Heart left ventricle (tissue), 13 donors: Measurements from ENCODE around the gene FAM171A1.

ENCODE experiments used
- CTCF ChIP-seq, 12 donors: fragments of 200-600 bp; sonication (generic) in 4 of 12; IDR thresholded peaks; one replicate each; pipeline versions ENCODE4 v1.5.0 to v1.8.0; 2018 to 2022; ENCODE audit warnings: antibody characterized with exemption in 12 of 12, mild to moderate bottlenecking in 5 of 12
- POLR2A ChIP-seq, 2 donors: fragments of 450-650 bp; IDR thresholded peaks; one replicate each; pipeline ENCODE4 v1.6.1; 2017; ENCODE audit warnings: antibody characterized with exemption in 2 of 2, mild to moderate bottlenecking in 2 of 2, moderate library complexity in 2 of 2
- donor health status: ischemic (EF 13 %, LVEDD 7.1; RV severe dilation, severe dysfunction).
- donor health status: DM: no; HTN: yes; CAD: no.
- donor health status: DM: no; HTN: no; CAD: no.
- donor health status: ischemic (EF 25% LVEDD 6.9; RV normal size, moderate dysfunction).
- donor health status: ischemic (EF 25% LVEDD 5.7; RV mildly dilated, moderate dysfunction).
- donor health status: ischemic (EF 35%, LVEDD 5.7; RV mildly dilated, moderate dysfunction).
- donor health status: nonischemic (EF 11% LVEDD 7.7; RV severe dilation, severe dysfunction).
- donor health status: DM: yes; HTN: yes; CAD: no.
- donor health status: PGD.
- donor health status: ischemic (EF 29% LVEDD 5.4; RV normal size, mild dysfunction).
- donor health status: nonischemic (EF 23%, LVEDD 6.1; RV moderate dilation, normal function).

GRCh38 chr10:15381420-15381819, 10.3 kb upstream of the FAM171A1 start:
- no peak for TF ChIP-seq CTCF (IDR thresholded peaks at IDR 0.05)
- no peak for TF ChIP-seq POLR2A (IDR thresholded peaks at IDR 0.05)
